ENCODE measurements around the gene PRPF39. TPM values are rescaled to one million over a fixed set of nuclear protein-coding genes. Genes with fewer than 3 reads are reported as not detected.

Gene PRPF39
- total RNA-seq, 4 donors from 2014 or later, result 37.4 to 99.4 (median 40.6) TPM

DNA sequence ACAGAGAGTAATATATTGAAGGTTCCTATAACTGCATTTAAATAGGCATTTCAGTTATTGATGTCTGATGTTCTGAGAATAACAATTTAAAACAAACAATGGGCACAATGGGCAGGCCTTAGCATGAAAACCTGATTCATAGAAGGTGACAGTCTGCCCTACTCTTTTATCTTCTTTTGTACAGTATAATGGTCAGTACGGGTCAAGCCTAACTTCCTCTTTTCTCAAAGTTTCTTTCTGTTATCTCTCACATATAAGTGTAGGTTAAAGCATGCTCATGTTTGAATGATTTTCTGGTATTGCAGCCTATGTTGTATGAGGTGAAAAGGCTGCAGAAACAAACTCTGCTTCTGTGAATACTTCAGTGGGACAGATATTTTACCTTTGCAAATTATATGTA lies 36.2 kb downstream of the PRPF39 start:
- WGBS, result 80% methylated on average over 1 of the region's 1 CpG
- H3K4me3 ChIP-seq, result no peak overlapping the region
- DNase-seq (ENCODE audit: low spot score in 2 of 2), result no peak
- no peaks in the 10 kb centered on the region for H3K9me3 ChIP-seq
- no peak overlapping the region for H3K27ac ChIP-seq
- H3K4me1 ChIP-seq, result no peaks in the 10 kb centered on the region
- TF ChIP-seq POLR2AphosphoS5 (IDR thresholded peaks at IDR 0.05), result no peak
- TF ChIP-seq POLR2A (IDR thresholded peaks at IDR 0.05), result no peak
- TF ChIP-seq, protein P1, sequence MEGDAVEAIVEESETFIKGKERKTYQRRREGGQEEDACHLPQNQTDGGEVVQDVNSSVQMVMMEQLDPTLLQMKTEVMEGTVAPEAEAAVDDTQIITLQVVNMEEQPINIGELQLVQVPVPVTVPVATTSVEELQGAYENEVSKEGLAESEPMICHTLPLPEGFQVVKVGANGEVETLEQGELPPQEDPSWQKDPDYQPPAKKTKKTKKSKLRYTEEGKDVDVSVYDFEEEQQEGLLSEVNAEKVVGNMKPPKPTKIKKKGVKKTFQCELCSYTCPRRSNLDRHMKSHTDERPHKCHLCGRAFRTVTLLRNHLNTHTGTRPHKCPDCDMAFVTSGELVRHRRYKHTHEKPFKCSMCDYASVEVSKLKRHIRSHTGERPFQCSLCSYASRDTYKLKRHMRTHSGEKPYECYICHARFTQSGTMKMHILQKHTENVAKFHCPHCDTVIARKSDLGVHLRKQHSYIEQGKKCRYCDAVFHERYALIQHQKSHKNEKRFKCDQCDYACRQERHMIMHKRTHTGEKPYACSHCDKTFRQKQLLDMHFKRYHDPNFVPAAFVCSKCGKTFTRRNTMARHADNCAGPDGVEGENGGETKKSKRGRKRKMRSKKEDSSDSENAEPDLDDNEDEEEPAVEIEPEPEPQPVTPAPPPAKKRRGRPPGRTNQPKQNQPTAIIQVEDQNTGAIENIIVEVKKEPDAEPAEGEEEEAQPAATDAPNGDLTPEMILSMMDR (IDR thresholded peaks at IDR 0.05), result no peak
- no peak for TF ChIP-seq EP300 (IDR thresholded peaks at IDR 0.05)
- peaks cover 88% of the 10 kb centered on the region for H3K36me3 ChIP-seq
- no peaks in the 10 kb centered on the region for H3K27me3 ChIP-seq

DNA sequence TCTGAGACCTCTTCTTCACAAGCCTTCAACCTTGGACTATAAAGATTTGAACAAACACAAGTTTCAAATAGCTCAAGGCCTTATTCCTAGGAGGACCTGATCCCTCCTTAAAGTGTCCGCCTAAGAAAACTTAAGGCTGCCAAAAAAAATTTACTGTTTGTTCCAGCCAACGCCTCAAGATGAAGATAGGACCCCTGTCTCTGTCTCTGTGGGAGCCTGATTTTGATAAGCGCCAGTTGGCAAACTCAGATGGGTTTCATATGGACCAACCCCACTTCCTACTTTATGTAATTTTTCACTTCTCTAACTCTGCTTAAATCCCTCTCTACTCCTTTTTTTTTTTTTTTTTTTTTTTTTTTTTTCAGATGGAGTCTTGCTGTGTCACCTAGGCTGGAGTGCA lies 39.4 kb downstream of the PRPF39 start:
- no peaks in the 10 kb centered on the region for H3K4me1 ChIP-seq
- WGBS, result 98% methylated on average over 3 of the region's 3 CpGs
- peaks cover 78% of the 10 kb centered on the region for H3K36me3 ChIP-seq
- H3K9me3 ChIP-seq, result no peaks in the 10 kb centered on the region
- TF ChIP-seq POLR2AphosphoS5 (IDR thresholded peaks at IDR 0.05) (no peak), POLR2A (IDR thresholded peaks at IDR 0.05) (no peak), EP300 (IDR thresholded peaks at IDR 0.05) (no peak)
- TF ChIP-seq, protein P1 (IDR thresholded peaks at IDR 0.05), result no peak
- DNase-seq (ENCODE audit: low spot score in 2 of 2), result no peak
- H3K27me3 ChIP-seq, result no peaks in the 10 kb centered on the region
- H3K27ac ChIP-seq, result no peak overlapping the region
- H3K4me3 ChIP-seq, result no peak overlapping the region

DNA sequence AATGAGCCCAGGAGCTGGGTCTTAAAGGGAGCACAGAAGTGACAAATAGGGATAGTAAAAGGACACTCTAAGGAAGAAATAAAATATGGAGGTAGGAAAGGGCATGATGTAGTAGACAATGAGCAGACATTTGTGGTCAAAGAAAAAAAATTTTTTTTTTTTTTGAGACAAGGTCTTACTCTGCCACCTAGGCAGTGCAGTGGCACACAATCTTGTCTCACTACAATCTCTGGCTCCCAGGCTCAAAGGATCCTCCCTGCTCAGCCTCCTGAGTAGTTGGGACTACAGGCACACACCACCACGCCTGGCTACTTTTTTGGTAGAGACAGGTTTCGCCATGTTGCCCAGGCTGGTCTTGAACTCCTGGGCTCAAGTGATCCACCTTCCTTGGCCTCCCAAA lies 41.8 kb downstream of the PRPF39 start:
- Histone ChIP-seq H3K9me3 (no peaks in the 10 kb centered on the region), H3K27ac (no peak overlapping the region), H3K27me3 (no peaks in the 10 kb centered on the region), H3K4me3 (no peak overlapping the region), H3K4me1 (no peaks in the 10 kb centered on the region), H3K36me3 (peaks cover 57% of the 10 kb centered on the region)
- WGBS, result 96% methylated on average over 2 of the region's 2 CpGs
- TF ChIP-seq POLR2AphosphoS5 (IDR thresholded peaks at IDR 0.05), result no peak
- no peak for TF ChIP-seq EP300 (IDR thresholded peaks at IDR 0.05)
- TF ChIP-seq, protein P1 (IDR thresholded peaks at IDR 0.05), result no peak
- TF ChIP-seq POLR2A (IDR thresholded peaks at IDR 0.05), result no peak
- DNase-seq (ENCODE audit: low spot score in 2 of 2), result no peak

DNA sequence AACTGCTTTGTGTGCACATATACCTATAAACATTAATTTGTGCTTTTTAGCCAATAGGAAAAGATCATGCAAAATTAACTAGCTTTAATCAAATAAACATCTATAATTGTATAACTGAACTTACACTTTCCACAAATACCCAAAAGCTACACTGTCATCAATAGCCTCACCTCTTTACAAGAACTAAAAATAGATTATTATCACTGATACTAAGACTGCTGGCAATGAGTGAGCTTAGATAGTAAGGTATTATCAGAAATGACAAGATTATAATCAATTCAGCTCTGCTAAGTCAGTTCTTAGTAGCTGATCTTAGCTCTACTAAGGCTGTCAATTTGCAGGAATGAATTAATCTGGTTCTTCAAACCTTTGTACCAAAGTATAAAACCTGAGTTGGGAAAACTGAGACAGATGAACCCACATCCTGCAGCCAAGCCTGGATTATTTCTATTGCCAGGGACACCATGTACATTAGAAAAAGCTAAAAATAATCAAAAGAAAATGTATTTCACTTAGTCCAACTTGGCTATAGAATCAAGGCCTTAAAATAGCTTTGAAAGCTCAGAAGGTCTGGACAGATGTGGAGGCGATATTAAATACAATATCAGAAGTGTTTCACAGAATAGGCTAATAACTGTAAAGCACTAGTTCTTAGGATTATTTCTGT lies 45.2 kb downstream of the PRPF39 start:
- DNase-seq (ENCODE audit: low spot score in 2 of 2), result no peak
- 90% methylated on average over 1 of the region's 1 CpG for WGBS
- no peaks in the 10 kb centered on the region for H3K9me3 ChIP-seq
- H3K36me3 ChIP-seq, result peaks cover 29% of the 10 kb centered on the region
- TF ChIP-seq EP300 (IDR thresholded peaks at IDR 0.05), result no peak
- no peak for TF ChIP-seq POLR2A (IDR thresholded peaks at IDR 0.05)
- TF ChIP-seq, protein P1 (IDR thresholded peaks at IDR 0.05), result no peak
- TF ChIP-seq POLR2AphosphoS5 (IDR thresholded peaks at IDR 0.05), result no peak
- H3K4me1 ChIP-seq, result peaks cover 19% of the 10 kb centered on the region
- no peaks in the 10 kb centered on the region for H3K27me3 ChIP-seq
- H3K27ac ChIP-seq, result no peak overlapping the region
- no peak overlapping the region for H3K4me3 ChIP-seq

DNA sequence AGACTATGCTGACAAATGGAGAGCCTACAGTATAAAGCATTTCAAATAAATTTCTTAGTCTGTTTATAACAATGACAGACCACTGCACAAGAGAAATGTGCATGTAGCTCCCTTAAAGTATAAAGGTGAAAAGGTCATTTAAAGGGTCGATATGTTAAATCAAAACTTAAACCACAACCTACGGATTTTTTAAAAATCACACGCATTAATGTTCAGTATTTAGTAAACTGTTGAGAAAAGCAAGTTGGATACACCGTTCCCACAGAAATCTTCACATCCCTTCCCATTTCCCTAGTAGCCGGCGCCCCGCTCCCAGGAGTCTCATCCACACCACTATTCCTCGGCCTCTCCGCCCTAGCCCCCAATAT lies 49.8 kb downstream of the PRPF39 start:
- no peaks in the 10 kb centered on the region for H3K27me3 ChIP-seq
- peak overlapping the region; percentile 91 for H3K4me3 ChIP-seq
- H3K9me3 ChIP-seq, result no peaks in the 10 kb centered on the region
- H3K27ac ChIP-seq, result peak overlapping the region; percentile 81
- H3K36me3 ChIP-seq, result no peaks in the 10 kb centered on the region
- no peak for DNase-seq (ENCODE audit: low spot score in 2 of 2)
- under 1% methylated on average over 9 of the region's 9 CpGs for WGBS
- H3K4me1 ChIP-seq, result peaks cover 42% of the 10 kb centered on the region
- TF ChIP-seq POLR2A (IDR thresholded peaks at IDR 0.05) (no peak), EP300 (IDR thresholded peaks at IDR 0.05) (no peak), POLR2AphosphoS5 (IDR thresholded peaks at IDR 0.05) (no peak)
- TF ChIP-seq, protein P1 (IDR thresholded peaks at IDR 0.05), result no peak

Data from suprapubic skin (tissue), 4 donors.